Neutrophil (primary cell): ENCODE data around the gene TASP1.
"Not testable (repeated sequence)": the region's sequence is repeated elsewhere in the genome, so short reads cannot be mapped to it uniquely, and the experiment has no call there.

Experiments used
- H3K27ac ChIP-seq: fragments of 200-600 bp; sonication (generic); 2 replicates; pipeline ENCODE4 v1.5.1; 2016; ENCODE audit warnings: mild to moderate bottlenecking, moderate library complexity
- H3K27me3 ChIP-seq: fragments of 200-600 bp; sonication (generic); 2 replicates; pipeline ENCODE4 v1.6.0; 2016; ENCODE audit warnings: mild to moderate bottlenecking
- H3K36me3 ChIP-seq: fragments of 200-600 bp; sonication (generic); 2 replicates; pipeline ENCODE4 v1.5.1; 2017
- H3K4me1 ChIP-seq, 2 experiments: fragments of 200-600 bp in 1 of 2; sonication (generic) in 1 of 2; 1 replicate in 1 of 2; 2 replicates in 1 of 2; pipeline versions ENCODE4 v1.5.1 to v1.6.1; 2013 to 2016; ENCODE audit warnings: low read depth in 1 of 2, low read length in 1 of 2, mild to moderate bottlenecking in 1 of 2, moderate library complexity in 1 of 2; ENCODE audit not compliant: control insufficient read depth in 1 of 2, insufficient read depth in 1 of 2
- H3K4me3 ChIP-seq, 2 experiments: fragments of 200-600 bp in 1 of 2; sonication (generic) in 1 of 2; 1 replicate in 1 of 2; 2 replicates in 1 of 2; pipeline ENCODE4 v1.5.1; 2013 to 2016; ENCODE audit warnings: low read depth in 1 of 2, low read length in 1 of 2, mild to moderate bottlenecking in 1 of 2, moderate library complexity in 1 of 2
- H3K9me3 ChIP-seq: fragments of 200-600 bp; sonication (generic); 2 replicates; pipeline ENCODE4 v1.5.1; 2016
- TF ChIP-seq, protein P1 (sequence below): fragments of 200-600 bp; sonication (generic); IDR thresholded peaks from 2 replicates; pipeline ENCODE4 v1.5.1; 2016; ENCODE audit warnings: antibody characterized with exemption

TASP1 gene

DNA sequence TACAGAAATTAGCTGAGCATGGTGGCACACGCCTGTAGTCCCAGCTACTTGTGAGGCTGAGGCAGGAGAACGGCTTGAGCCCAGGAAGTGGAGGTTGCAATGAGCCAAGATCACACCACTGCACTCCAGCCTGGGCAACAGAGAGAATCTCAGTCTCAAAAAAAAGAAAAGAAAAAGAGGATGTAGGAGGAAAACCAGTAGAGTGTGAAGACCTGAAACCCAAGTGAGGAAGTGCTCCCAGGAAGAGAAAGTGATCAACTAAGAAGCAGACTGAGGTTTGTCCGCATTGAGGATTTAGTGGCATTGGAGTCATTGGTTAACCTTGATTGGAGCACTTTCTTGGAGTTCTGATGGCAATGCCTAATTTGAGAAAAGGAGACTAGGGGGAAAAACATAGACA, 20.6 kb upstream of the TASP1 start:
- TF ChIP-seq, protein P1, sequence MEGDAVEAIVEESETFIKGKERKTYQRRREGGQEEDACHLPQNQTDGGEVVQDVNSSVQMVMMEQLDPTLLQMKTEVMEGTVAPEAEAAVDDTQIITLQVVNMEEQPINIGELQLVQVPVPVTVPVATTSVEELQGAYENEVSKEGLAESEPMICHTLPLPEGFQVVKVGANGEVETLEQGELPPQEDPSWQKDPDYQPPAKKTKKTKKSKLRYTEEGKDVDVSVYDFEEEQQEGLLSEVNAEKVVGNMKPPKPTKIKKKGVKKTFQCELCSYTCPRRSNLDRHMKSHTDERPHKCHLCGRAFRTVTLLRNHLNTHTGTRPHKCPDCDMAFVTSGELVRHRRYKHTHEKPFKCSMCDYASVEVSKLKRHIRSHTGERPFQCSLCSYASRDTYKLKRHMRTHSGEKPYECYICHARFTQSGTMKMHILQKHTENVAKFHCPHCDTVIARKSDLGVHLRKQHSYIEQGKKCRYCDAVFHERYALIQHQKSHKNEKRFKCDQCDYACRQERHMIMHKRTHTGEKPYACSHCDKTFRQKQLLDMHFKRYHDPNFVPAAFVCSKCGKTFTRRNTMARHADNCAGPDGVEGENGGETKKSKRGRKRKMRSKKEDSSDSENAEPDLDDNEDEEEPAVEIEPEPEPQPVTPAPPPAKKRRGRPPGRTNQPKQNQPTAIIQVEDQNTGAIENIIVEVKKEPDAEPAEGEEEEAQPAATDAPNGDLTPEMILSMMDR, result no peak
- Histone ChIP-seq H3K9me3 (no peaks in the 10 kb centered on the region), H3K27me3 (peaks cover 12% of the 10 kb centered on the region), H3K4me3 (no peak overlapping the region), H3K4me1 (no peaks in the 10 kb centered on the region), H3K27ac (no peak overlapping the region), H3K36me3 (no peaks in the 10 kb centered on the region)

DNA sequence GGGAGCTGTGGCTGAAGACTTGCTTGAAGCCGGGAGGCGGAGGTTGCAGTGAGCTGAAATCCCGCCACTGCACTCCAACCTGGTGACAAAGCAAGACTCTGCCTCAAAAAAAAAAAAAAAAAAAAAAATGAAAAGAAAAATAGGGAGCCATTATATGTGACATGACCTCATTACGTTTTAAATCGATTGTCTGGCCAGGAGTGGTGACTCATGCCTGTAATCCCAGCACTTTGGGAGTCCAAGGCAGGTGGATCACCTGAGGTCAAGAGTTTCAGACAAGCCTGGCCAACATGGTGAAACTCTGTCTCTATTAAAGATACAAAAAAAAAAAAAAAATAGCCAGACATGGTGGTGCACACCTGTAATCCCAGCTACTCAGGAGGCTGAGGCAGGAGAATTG, 19.3 kb upstream of the TASP1 start:
- H3K9me3 ChIP-seq, H3K36me3 ChIP-seq, H3K4me1 ChIP-seq, H3K4me3 ChIP-seq, H3K27ac ChIP-seq: not testable (repeated sequence)
- peaks cover 15% of the 10 kb centered on the region for H3K27me3 ChIP-seq

- H3K9me3 ChIP-seq, result no peaks in the 10 kb centered on the region
- H3K4me3 ChIP-seq, result no peak overlapping the region
- no peaks in the 10 kb centered on the region for H3K36me3 ChIP-seq
- peaks cover 5% of the 10 kb centered on the region for H3K27me3 ChIP-seq
- TF ChIP-seq, protein P1, result no peak
- no peaks in the 10 kb centered on the region for H3K4me1 ChIP-seq
- no peak overlapping the region for H3K27ac ChIP-seq
Measured at GRCh38 chr20:13656721-13657368, 18.1 kb upstream of the TASP1 start.

DNA sequence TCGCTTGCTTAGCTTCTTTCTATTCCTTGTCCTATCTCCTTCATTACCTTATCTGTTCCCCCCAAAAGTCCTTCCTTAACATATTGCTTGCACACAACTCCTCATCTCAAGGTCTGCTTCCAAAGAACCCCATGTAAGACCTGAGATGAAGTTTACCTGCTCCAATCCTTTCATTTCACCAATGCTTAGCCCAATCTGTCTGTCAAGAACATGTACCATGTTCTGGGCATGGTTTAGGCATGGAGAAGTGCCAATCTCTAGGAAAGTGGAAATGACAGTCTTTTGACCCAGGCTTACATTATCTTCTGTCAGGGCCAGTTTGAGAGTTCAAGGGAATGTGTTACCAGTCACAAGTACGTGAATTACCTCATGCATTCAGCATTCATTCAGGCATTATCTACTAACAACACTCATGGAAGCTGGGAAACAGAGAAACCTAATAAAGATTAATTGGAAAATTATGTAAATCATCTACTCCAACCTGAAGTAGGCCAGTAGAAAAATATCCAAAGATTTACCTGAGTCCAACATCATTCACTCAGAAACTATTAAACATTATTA, 15.8 kb upstream of the TASP1 start:
- Histone ChIP-seq H3K36me3 (no peaks in the 10 kb centered on the region), H3K27ac (no peak overlapping the region), H3K27me3 (peaks cover 3% of the 10 kb centered on the region), H3K9me3 (no peaks in the 10 kb centered on the region), H3K4me3 (no peak overlapping the region), H3K4me1 (no peaks in the 10 kb centered on the region)
- TF ChIP-seq, protein P1, result no peak

- H3K4me1 ChIP-seq, result no peaks in the 10 kb centered on the region
- H3K4me3 ChIP-seq, result no peak overlapping the region
- peaks cover 3% of the 10 kb centered on the region for H3K27me3 ChIP-seq
- no peaks in the 10 kb centered on the region for H3K36me3 ChIP-seq
- H3K27ac ChIP-seq, result no peak overlapping the region
- no peaks in the 10 kb centered on the region for H3K9me3 ChIP-seq
- TF ChIP-seq, protein P1, result no peak
Measured at GRCh38 chr20:13650474-13650873, 11.7 kb upstream of the TASP1 start.

GRCh38 chr20:13648291-13649228, 9.8 kb upstream of the TASP1 start:
- no peaks in the 10 kb centered on the region for H3K9me3 ChIP-seq
- TF ChIP-seq, protein P1, result no peak
- H3K4me1 ChIP-seq, result no peaks in the 10 kb centered on the region
- no peak overlapping the region for H3K4me3 ChIP-seq
- H3K27ac ChIP-seq, result no peak overlapping the region
- peaks cover 15% of the 10 kb centered on the region for H3K27me3 ChIP-seq
- no peaks in the 10 kb centered on the region for H3K36me3 ChIP-seq
